GM18873 (cell line): ENCODE measurements around the gene PIK3CA.

Experiments used
- ATAC-seq: cut with Tn5 transposase; IDR thresholded peaks from one replicate; pipeline ENCODE4 v1.9.1; 2021; ENCODE audit warnings: mild to moderate bottlenecking, moderate library complexity, moderate number of reproducible peaks; ENCODE audit not compliant: unreplicated experiment, low FRiP score

PIK3CA gene

GRCh38 chr3:179156170-179156569 is 8.0 kb downstream of the PIK3CA start:
- ATAC-seq = no peak

- no peak for ATAC-seq
Measured at GRCh38 chr3:179156775-179157174, 8.6 kb downstream of the PIK3CA start.

DNA sequence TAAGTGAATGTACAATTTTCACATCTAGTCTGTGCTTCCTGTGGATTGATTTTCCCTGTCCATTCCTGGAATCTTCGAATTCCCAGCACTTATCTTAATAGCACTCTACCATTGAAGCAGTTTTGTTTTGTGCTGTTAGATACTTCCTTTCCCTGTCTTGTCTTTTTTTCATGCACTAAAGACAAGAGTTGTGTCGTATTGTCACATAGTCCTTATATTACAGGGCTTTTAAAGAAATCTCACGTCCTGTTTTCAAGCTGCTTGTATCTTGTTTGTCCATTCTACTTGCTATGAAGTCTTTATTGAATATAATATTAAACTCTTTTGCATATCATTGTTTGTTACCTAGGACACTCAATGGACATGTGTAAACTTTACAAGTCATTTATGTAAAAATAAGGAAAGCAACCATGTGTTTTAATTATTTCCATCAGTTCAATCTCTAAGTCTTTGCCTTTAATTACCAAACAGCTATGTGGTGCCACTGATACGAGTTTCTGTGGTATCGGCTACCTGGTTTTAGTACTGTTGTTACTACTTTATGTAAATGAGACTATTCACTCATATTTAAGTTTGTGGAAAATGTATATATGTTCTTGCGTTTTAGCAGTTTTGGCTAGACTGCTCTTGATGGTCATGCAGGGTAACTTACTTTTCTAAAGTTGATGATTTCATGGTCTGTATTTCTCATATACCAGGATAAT is 10.3 kb downstream of the PIK3CA start:
- no peak for ATAC-seq

DNA sequence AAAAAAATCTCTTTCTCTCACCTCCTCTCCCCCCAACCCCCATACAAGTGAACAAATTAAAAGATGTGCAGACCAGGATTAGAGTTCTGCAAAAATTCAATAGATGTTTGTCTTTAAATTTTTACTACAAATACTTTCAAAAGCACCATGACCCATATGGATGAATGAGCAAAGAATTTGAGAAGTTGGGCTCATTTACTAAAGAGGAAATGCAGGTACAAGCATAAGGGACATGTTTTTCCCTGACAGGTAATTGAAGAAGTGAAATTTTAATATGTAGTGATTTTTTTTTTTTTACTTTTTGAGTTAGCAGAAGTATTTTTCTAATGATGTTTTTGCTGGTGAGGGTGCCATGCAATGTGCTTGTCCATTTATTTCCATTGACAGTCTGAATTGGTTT is 15.3 kb downstream of the PIK3CA start:
- ATAC-seq = no peak

DNA sequence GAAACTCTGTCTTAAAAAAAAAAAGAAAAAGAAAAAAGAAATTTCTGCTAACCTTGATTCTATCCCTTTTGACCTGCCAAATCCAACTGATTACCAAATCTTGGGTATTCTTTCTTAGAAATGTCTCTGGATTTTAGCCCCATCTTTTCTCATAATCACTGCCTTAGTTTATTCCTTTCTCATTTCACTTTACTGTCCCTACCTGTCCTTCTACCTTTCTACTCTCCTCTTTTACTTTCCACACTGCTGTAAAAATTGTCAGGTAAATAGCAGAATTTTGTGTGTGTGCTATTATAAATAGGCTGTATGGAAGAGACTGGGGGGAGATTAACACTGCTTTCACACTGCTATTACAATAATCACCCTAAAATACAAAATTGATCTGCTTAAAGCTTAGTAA is 16.7 kb downstream of the PIK3CA start:
- no peak for ATAC-seq

DNA sequence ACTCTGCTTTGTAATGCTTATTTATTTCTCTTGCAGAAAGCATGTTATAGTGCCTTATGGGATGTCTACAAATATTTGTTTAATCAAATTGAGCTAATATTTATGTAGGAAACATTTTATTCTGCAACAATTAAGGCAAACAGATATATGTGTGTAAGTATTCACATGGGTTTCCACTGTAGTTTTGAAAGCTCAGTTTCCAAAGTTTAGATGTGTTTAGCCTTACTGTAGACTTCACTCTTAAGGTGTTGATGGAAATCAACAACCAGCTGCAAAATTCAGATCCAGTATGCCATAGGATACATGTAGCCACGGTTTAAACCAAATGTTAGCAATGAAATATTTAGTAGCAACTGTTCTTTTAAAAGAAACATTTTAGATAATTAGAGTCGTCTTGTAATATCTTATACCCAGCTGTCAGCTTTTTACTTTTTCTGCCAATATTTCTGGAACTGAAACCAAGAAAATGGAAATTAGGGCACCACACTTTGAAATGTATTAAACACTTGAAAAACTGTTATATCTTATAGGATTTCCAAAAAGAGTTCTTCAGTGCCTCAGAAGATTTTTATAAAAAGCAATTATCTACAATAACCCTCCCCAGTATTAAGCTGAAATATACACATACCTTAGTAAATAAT is 18.5 kb downstream of the PIK3CA start:
- ATAC-seq = no peak

GRCh38 chr3:179168918-179169317 is 20.8 kb downstream of the PIK3CA start:
- no peak for ATAC-seq

GRCh38 chr3:179172546-179172945 is 24.4 kb downstream of the PIK3CA start:
- no peak for ATAC-seq

DNA sequence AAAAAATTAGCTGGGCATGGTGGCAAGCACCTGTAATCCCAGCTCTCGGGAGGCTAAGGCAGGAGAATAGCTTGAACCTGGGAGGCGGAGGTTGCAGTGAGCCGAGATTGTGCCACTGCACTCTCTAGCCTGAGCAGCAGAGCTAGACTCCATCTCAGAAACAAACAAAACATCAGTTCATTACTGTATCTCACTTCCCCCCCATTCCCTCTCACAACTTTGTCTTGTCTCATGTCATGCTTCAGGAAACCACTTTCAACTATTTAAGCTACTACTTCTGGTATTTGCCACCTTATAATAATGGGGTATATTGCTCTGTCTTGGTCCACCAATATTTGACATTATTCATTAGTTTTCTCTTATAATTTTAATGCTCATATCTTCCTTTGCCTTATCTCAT is 26.2 kb downstream of the PIK3CA start:
- ATAC-seq = no peak

DNA sequence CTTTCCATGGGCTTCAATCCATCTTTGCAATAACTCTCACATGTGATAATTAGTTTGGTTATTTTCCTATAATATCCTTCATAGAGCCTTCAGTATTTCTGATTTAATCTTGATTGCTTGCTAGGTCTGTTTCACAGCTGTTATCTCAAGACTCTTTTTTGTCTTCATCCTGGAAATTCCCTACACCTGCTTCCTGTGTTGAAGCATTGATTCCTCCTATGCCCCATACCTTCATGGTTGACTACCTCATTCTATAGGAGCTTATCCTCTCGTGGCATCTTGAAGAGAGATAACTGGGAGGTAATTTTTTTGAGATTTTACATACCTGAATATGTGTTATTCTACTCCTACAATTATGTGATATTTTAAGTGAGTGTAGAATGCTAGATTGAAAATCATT is 26.7 kb downstream of the PIK3CA start:
- no peak for ATAC-seq

DNA sequence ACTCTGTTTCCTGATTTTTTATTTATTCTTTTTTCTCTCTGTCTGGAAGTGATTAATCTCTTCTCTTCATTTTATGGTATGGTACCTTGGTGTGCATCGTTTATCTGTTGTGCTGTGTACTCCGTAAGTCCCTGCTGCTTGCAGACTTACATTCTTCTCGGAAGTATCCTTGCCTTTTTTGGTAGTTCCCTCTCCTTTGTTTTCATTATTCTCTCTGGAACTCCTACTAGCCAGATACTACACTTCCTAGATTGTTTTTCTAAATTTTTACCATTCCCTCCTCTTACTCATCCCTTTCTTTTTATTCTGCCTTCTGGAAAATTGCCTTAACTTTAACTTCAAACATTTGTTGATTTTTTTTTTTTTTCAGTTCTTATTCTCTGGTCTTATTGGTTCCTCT is 27.2 kb downstream of the PIK3CA start:
- no peak for ATAC-seq

DNA sequence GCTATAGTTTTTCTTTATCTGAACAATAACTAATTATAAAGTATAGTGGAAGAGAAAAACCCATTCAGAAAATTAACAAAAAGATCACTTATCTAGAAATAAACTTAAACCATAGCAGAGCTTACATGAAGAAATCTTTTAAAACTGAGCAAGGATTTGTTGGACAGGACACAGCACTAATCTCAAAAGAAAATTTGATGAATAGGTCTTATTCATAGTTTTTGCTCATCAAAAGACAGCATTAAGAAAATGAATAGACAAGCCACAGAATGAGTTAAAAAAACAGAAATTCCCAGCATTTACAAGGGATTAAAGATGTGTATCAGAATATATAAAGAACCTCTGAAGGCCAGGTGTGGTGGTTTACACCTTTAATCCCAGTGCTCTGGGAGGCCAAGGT is 29.5 kb downstream of the PIK3CA start:
- ATAC-seq = no peak

- no peak for ATAC-seq
Measured at GRCh38 chr3:179179256-179179655, 31.1 kb downstream of the PIK3CA start.

GRCh38 chr3:179179979-179180759 is 32.0 kb downstream of the PIK3CA start:
- ATAC-seq = no peak

- ATAC-seq = peak; percentile 44
Measured at GRCh38 chr3:179181021-179181472, 32.9 kb downstream of the PIK3CA start.

- no peak for ATAC-seq
Measured at GRCh38 chr3:179181993-179182551, 33.9 kb downstream of the PIK3CA start.

- ATAC-seq = no peak
Measured at GRCh38 chr3:179182902-179183301, 34.7 kb downstream of the PIK3CA start.

DNA sequence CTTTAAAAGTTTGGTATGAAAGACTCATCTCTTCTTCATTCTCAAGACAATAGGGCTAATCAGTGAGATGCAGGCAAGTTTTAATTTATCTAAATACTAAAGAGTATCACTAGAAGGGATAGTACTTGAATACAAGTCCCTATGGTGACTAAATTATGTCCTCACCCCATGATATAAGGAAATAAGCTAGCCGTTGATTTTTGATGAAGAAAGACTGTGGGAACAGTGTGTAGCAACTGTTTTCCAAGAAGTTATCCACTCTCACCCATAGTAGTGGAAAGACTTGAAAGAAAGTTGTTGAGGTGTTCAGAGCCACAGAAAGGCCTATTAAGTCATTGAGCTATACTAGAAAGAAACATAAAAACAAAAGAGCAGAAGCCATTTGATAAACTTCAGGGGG is 36.7 kb downstream of the PIK3CA start:
- no peak for ATAC-seq

DNA sequence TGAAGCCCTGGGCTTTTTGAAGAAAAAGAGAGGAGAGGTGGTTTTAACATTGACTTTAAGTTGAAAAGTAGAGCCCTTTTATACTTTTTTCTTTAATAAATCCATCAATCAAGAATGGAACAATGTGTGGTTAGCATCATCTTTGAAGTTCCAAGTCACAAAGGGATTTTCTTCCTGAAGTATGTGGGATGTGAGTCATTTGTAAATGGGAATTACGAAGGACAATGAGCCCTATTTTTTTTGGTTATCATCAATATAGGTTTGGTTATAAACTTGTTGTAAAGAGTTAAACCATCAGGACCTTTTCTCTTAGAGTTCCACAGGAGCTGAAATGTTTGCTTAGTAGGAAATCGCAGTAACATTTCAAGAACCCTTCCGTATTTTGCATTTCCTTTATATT is 38.3 kb downstream of the PIK3CA start:
- ATAC-seq = no peak

GRCh38 chr3:179189759-179190158 is 41.6 kb downstream of the PIK3CA start:
- no peak for ATAC-seq

DNA sequence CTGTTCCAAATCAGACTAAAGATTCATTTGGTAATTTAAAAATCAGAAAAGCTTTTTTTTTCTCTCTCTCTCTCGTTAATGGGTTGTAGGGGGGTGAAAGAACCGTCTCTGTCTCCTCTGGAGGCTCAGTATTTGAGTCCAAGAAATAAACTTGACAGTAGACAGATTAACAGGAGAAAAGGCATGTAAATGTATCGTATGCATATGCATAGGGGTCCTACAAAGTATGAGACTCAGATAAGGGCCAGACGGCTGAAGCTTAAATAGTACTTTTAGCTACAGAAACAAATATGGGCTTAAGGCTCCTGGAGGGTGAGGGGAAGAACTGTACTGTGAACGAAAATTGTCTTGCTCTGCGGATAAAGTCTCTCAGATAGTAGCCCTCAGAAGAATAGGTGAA is 42.4 kb downstream of the PIK3CA start:
- ATAC-seq = no peak
